ENCODE measurements around the gene RRAS2. TPM values are rescaled to one million over a fixed set of nuclear protein-coding genes. Genes with fewer than 3 reads are reported as not detected.

Gene RRAS2
- total and polyA plus RNA-seq, 2 donors: 25.3 to 30.4 TPM

Other genes starting within 250 kb of the RRAS2 start
- gene COPB1, start 140.6 kb upstream of the RRAS2 start, total RNA-seq: 143 TPM
- 79.7 TPM for gene COPB1, start 140.6 kb upstream of the RRAS2 start, polyA plus RNA-seq
- gene PSMA1, start 161.2 kb upstream of the RRAS2 start, total RNA-seq: 212 TPM
- 309 TPM for gene PSMA1, start 161.2 kb upstream of the RRAS2 start, polyA plus RNA-seq

Data from thymus (tissue), 2 donors.